ENCODE results near the gene NLGN4Y. TPM values are rescaled to one million over a fixed set of nuclear protein-coding genes. Genes with fewer than 3 reads are reported as not detected.

NLGN4Y gene
- total RNA-seq, 1 experiment from 2014 or later: not detected

- H3K36me3 Mint-ChIP-seq (ENCODE audit: insufficient read depth in 1 of 3, low read depth in 3 of 3): no peaks in the 10 kb centered on the region
- Histone ChIP-seq H3K79me1 (ENCODE audit: insufficient read depth, low read depth, low read length, poor library complexity, severe bottlenecking) (no peaks in the 10 kb centered on the region), H3K27me3 (ENCODE audit: insufficient read depth, low read length) (no peaks in the 10 kb centered on the region), H3K23ac (ENCODE audit: insufficient read length, low read depth, low read length) (no peak overlapping the region), H3K56ac (ENCODE audit: insufficient read length, low read depth, low read length) (no peak overlapping the region), H3K9me3 (ENCODE audit: control insufficient read depth, low read depth, low read length) (no peaks in the 10 kb centered on the region), H3K27ac (ENCODE audit: insufficient read length, low read depth, low read length) (no peak overlapping the region), H2AK5ac (ENCODE audit: insufficient read length, low read length) (no peak overlapping the region), H4K8ac (replicated peaks; ENCODE audit: insufficient read length, low read depth, low read length) (no peak overlapping the region), H3K4me1 (ENCODE audit: insufficient read depth, low read length) (no peaks in the 10 kb centered on the region), H3K4ac (ENCODE audit: low read depth, low read length) (no peak overlapping the region), H3K4me2 (ENCODE audit: insufficient read depth, insufficient read length, low read length) (no peak overlapping the region), H2BK5ac (ENCODE audit: insufficient read length, low read length) (no peak overlapping the region), H4K20me1 (ENCODE audit: control insufficient read depth, insufficient read depth, insufficient read length) (no peaks in the 10 kb centered on the region), H2BK120ac (ENCODE audit: low read depth, low read length, poor library complexity, severe bottlenecking) (no peak overlapping the region), H4K5ac (ENCODE audit: insufficient read length, low read depth, low read length) (no peak overlapping the region), H2AFZ (ENCODE audit: low read length) (no peak overlapping the region), H3K9ac (ENCODE audit: extremely low read depth, insufficient read length, low read length) (no peak overlapping the region), H2BK20ac (ENCODE audit: low read depth, low read length, poor library complexity, severe bottlenecking) (no peak overlapping the region), H3K79me2 (ENCODE audit: insufficient read depth, low read length) (no peaks in the 10 kb centered on the region), H2BK15ac (ENCODE audit: low read depth, low read length) (no peak overlapping the region), H3K23me2 (ENCODE audit: insufficient read length, low read depth, low read length, poor library complexity, severe bottlenecking) (no peaks in the 10 kb centered on the region), H3K18ac (ENCODE audit: insufficient read length, low read depth, low read length) (no peak overlapping the region), H3T11ph (ENCODE audit: low read length) (no peak overlapping the region), H2BK12ac (ENCODE audit: insufficient read length, low read depth, low read length) (no peak overlapping the region), H3K14ac (ENCODE audit: insufficient read depth, low read length) (no peak overlapping the region), H4K91ac (ENCODE audit: insufficient read length, low read depth, low read length) (no peak overlapping the region)
- DNase-seq: no peak
- TF ChIP-seq, protein P1, sequence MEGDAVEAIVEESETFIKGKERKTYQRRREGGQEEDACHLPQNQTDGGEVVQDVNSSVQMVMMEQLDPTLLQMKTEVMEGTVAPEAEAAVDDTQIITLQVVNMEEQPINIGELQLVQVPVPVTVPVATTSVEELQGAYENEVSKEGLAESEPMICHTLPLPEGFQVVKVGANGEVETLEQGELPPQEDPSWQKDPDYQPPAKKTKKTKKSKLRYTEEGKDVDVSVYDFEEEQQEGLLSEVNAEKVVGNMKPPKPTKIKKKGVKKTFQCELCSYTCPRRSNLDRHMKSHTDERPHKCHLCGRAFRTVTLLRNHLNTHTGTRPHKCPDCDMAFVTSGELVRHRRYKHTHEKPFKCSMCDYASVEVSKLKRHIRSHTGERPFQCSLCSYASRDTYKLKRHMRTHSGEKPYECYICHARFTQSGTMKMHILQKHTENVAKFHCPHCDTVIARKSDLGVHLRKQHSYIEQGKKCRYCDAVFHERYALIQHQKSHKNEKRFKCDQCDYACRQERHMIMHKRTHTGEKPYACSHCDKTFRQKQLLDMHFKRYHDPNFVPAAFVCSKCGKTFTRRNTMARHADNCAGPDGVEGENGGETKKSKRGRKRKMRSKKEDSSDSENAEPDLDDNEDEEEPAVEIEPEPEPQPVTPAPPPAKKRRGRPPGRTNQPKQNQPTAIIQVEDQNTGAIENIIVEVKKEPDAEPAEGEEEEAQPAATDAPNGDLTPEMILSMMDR (conservative IDR thresholded peaks at IDR 0.05): no peak
- no peaks in the 10 kb centered on the region for H3K9me3 Mint-ChIP-seq
- H3K4me3 Mint-ChIP-seq: no peak overlapping the region
- WGBS (ENCODE audit: extremely low coverage, insufficient read length, low lambda C conversion rate): no CpG with 5 or more reads among the region's 4 CpGs
- no peak overlapping the region for H3K27ac Mint-ChIP-seq
- H3K27me3 Mint-ChIP-seq (ENCODE audit: low read depth): no peaks in the 10 kb centered on the region
- H3K4me1 Mint-ChIP-seq: no peaks in the 10 kb centered on the region
Observed at GRCh38 chrY:14748329-14748728, 224.0 kb downstream of the NLGN4Y start.

Measured in H9 (cell line).